Right lobe of liver (tissue), 6 donors: Measurements from ENCODE around the gene PFN1. TPM values are rescaled to one million over a fixed set of nuclear protein-coding genes. Genes with fewer than 3 reads are reported as not detected.

ENCODE experiments used
- ATAC-seq, 4 donors: fragments of 200-7000 bp; cut with Tn5 transposase; one replicate each; pipeline ENCODE4 v1.9.1; 2020; ENCODE audit warnings: mild to moderate bottlenecking in 4 of 4, moderate library complexity in 4 of 4
- DNase-seq, 3 donors: peaks; one replicate each; pipeline ENCODE4 v3.0.0-alpha.2; 2020
- H3K27ac ChIP-seq, 3 donors: fragments of 200-600 bp; one replicate each; pipeline ENCODE4 v1.8.0; 2022
- H3K27me3 ChIP-seq, 2 donors: fragments of 200-600 bp; one replicate each; pipeline ENCODE4 v1.8.0; 2022
- H3K36me3 ChIP-seq, 4 donors: fragments of 200-600 bp; sonication (generic) in 1 of 4; one replicate each; pipeline versions ENCODE4 v1.5.1 to v1.8.0; 2017 to 2022; ENCODE audit warnings: control low read depth in 1 of 4
- H3K4me1 ChIP-seq, 4 donors: fragments of 200-600 bp; sonication (generic) in 1 of 4; one replicate each; pipeline versions ENCODE4 v1.5.1 to v1.8.0; 2017 to 2022; ENCODE audit warnings: control low read depth in 1 of 4
- H3K4me3 ChIP-seq, 3 donors: fragments of 200-600 bp; one replicate each; pipeline ENCODE4 v1.8.0; 2022
- H3K9me3 ChIP-seq, 4 donors: fragments of 200-600 bp; sonication (generic) in 1 of 4; one replicate each; pipeline versions ENCODE4 v1.5.1 to v1.8.0; 2017 to 2022; ENCODE audit warnings: control low read depth in 1 of 4
- CTCF ChIP-seq, 4 donors: fragments of 200-600 bp in 3 of 4; fragments of 450-650 bp in 1 of 4; IDR thresholded peaks; one replicate each; pipeline versions ENCODE4 v1.5.1 to v1.8.0; 2016 to 2022; ENCODE audit warnings: antibody characterized with exemption in 4 of 4, mild to moderate bottlenecking in 2 of 4
- POLR2A ChIP-seq: fragments of 450-650 bp; IDR thresholded peaks from one replicate; pipeline ENCODE4 v1.6.1; 2017; ENCODE audit warnings: antibody characterized with exemption, mild to moderate bottlenecking
- WGBS: methylation state at CpG from one replicate; pipeline ENCODE4 v1.1.6; 2018; ENCODE audit warnings: low coverage, low lambda C conversion rate; ENCODE audit not compliant: insufficient coverage; ENCODE audit errors: missing lambda C conversion rate; 5-methylcytosine and 5-hydroxymethylcytosine counted together
- intact Hi-C, 2 donors: fragments of 100-400 bp; cut with DNase I; formaldehyde crosslinking; loops; one replicate each; pipeline versions ENCODE4 v1.11.2 to v1.14.1; 2022
- total RNA-seq, 6 experiments: library from RNA; depleted of rRNA in 2 of 6; stranded (reverse); fragments of >200 nt in 2 of 6; fragmentation: NEBNext Ultra II Directional in 3 of 6; extraction: Animal tissue kit (Norgen Biotek cat#: 25700) in 3 of 6; gene quantifications; one replicate each; pipeline versions ENCODE4 v1.1.0 to v1.2.4, GENCODE V29; 2016 to 2023
- donor health status: DM: no; HTN: yes; CAD: no.
- donor health status: DM: no; HTN: no; CAD: no.
- donor health status: DM: no; HTN: no; CAD: no.
- donor health status: DM: no; HTN: yes; CAD: no.
- donor health status: DM: no; HTN: yes; CAD: no.

Gene PFN1
- total RNA-seq, 6 experiments from 2014 or later: 221 to 1,037 (median 292) TPM

- intact Hi-C loops: no loop called here
- ATAC-seq (no peak), DNase-seq (no peak)
- 98% methylated on average over 6 of the region's 14 CpGs for WGBS
- Histone ChIP-seq H3K27ac (no peak overlapping the region), H3K4me3 (no peak overlapping the region), H3K36me3 (no peaks in the 10 kb centered on the region), H3K27me3 (no peaks in the 10 kb centered on the region), H3K4me1 (peaks cover 0 to 16% (median 7%) of the 10 kb centered on the region in 4 donors), H3K9me3 (no peaks in the 10 kb centered on the region)
- TF ChIP-seq POLR2A (no peak), CTCF (IDR thresholded peaks at IDR 0.05) (no peak)
These were observed 5.2 kb upstream of the PFN1 start for GRCh38 chr17:4953451-4953961.

GRCh38 chr17:4951486-4951885 is 3.2 kb upstream of the PFN1 start:
- intact Hi-C loops: no loop called here
- WGBS: 80% methylated on average over 1 of the region's 3 CpGs
- Histone ChIP-seq H3K36me3 (peaks cover 0 to 3% (median 0%) of the 10 kb centered on the region in 4 donors), H3K4me3 (peak overlapping the region in 2 of 3 donors; percentile 91 to 100), H3K4me1 (peaks cover 0 to 15% (median 5%) of the 10 kb centered on the region in 4 donors), H3K27ac (no peak overlapping the region), H3K27me3 (no peaks in the 10 kb centered on the region), H3K9me3 (no peaks in the 10 kb centered on the region)
- no peak for DNase-seq
- ATAC-seq: no peak
- TF ChIP-seq POLR2A: no peak
- no peak for TF ChIP-seq CTCF (IDR thresholded peaks at IDR 0.05)

- ATAC-seq: peak in 1 of 4 donors; percentile 12
- H3K4me1 ChIP-seq: peaks cover 0 to 22% (median 5%) of the 10 kb centered on the region in 4 donors
These were observed 2.4 kb upstream of the PFN1 start, which contains the start of gene ENO3 for GRCh38 chr17:4950746-4951204. Gene ENO3 (plus strand): TSS chr17:4951119. CDS start chr17:4951830, 711 bp downstream.

GRCh38 chr17:4950075-4950745 is 1.9 kb upstream of the PFN1 start:
- Histone ChIP-seq H3K4me3 (peak overlapping the region; percentile 86 to 100 (median 91)), H3K9me3 (no peaks in the 10 kb centered on the region), H3K4me1 (peaks cover 0 to 28% (median 5%) of the 10 kb centered on the region in 4 donors), H3K27me3 (no peaks in the 10 kb centered on the region), H3K27ac (peak overlapping the region; percentile 97 to 98 (median 97)), H3K36me3 (peaks cover 0 to 16% (median 0%) of the 10 kb centered on the region in 4 donors)
- 5% methylated on average over 12 of the region's 52 CpGs for WGBS
- DNase-seq: peak; percentile 85 to 91 (median 86)
- TF ChIP-seq CTCF (IDR thresholded peaks at IDR 0.05) (no peak), POLR2A (peak; percentile 69)
- ATAC-seq: peak; percentile 1 to 39 (median 19)
- intact Hi-C loops: no loop called here

More at GRCh38 chr17:4950746-4951204, 2.4 kb upstream of the PFN1 start, which contains the start of gene ENO3:
- Histone ChIP-seq H3K36me3 (peaks cover 0 to 10% (median 0%) of the 10 kb centered on the region in 4 donors), H3K27me3 (no peaks in the 10 kb centered on the region), H3K9me3 (no peaks in the 10 kb centered on the region), H3K27ac (peak within 1 kb of the TSS; percentile 97 to 98 (median 97)), H3K4me3 (peak within 1 kb of the TSS; percentile 86 to 100 (median 91))
- peak; percentile 68 to 89 (median 82) for DNase-seq
- TF ChIP-seq POLR2A: peak; percentile 56
- no peak for TF ChIP-seq CTCF (IDR thresholded peaks at IDR 0.05)
- 16% methylated on average over 7 of the region's 7 CpGs for WGBS
- intact Hi-C loops: no loop called here
